DMS 273 (cell line): Measurements from ENCODE around the gene C19orf85.

Experiments
- DNase-seq: peaks from one replicate; lab custom pipeline; 2025; ENCODE audit not compliant: unreplicated experiment; lab: John Stamatoyannopoulos, UW

C19orf85 gene

GRCh38 chr19:55489711-55490477 is 25.3 kb upstream of the C19orf85 start:
- no peak for DNase-seq

- peak; percentile 34 for DNase-seq
Measured at GRCh38 chr19:55488986-55489710, 24.6 kb upstream of the C19orf85 start.

- peak; percentile 62 for DNase-seq
Measured at GRCh38 chr19:55487924-55488687, 23.6 kb upstream of the C19orf85 start, which contains the start of gene SSC5D. TSS of gene SSC5D (plus strand) at chr19:55488436. CDS start at chr19:55488590, 154 bp downstream.

- DNase-seq: peak; percentile 81
Measured at GRCh38 chr19:55486971-55487923, 22.7 kb upstream of the C19orf85 start.

- DNase-seq: no peak
Measured at GRCh38 chr19:55486043-55486970, 21.8 kb upstream of the C19orf85 start.

GRCh38 chr19:55485439-55486011 is 21.0 kb upstream of the C19orf85 start:
- DNase-seq: no peak

GRCh38 chr19:55484593-55485438 is 20.3 kb upstream of the C19orf85 start, which contains the start of gene NAT14:
TSS of gene NAT14 (plus strand) at chr19:55485188. CDS start at chr19:55485709, 521 bp downstream.
- peak; percentile 90 for DNase-seq

GRCh38 chr19:55483706-55484592 is 19.4 kb upstream of the C19orf85 start:
- no peak for DNase-seq

- DNase-seq: no peak
Measured at GRCh38 chr19:55482967-55483705, 18.6 kb upstream of the C19orf85 start.

- no peak for DNase-seq
Measured at GRCh38 chr19:55482156-55482961, 17.8 kb upstream of the C19orf85 start.

- no peak for DNase-seq
Measured at GRCh38 chr19:55481794-55482155, 17.2 kb upstream of the C19orf85 start.

GRCh38 chr19:55481148-55481793 is 16.7 kb upstream of the C19orf85 start:
- DNase-seq: no peak

- DNase-seq: no peak
Measured at GRCh38 chr19:55479451-55480230, 15.1 kb upstream of the C19orf85 start.

GRCh38 chr19:55479045-55479444 is 14.5 kb upstream of the C19orf85 start:
- DNase-seq: no peak
